Activated CD8-positive, alpha-beta memory T cell treated with anti-CD3 and anti-CD28 coated beads, Interleukin-2, amount 50 U/mL, for 4 hours (primary cell): Measurements from ENCODE around the gene TAOK1.

ENCODE experiments used
- DNase-seq: peaks from one replicate; pipeline ENCODE4 v3.0.0-alpha.2; 2020

TAOK1 gene

GRCh38 chr17:29572691-29573557, 182.8 kb downstream of the TAOK1 start:
- peak; percentile 73 for DNase-seq

GRCh38 chr17:29573558-29573869, 183.4 kb downstream of the TAOK1 start:
- DNase-seq, result peak; percentile 15

DNA sequence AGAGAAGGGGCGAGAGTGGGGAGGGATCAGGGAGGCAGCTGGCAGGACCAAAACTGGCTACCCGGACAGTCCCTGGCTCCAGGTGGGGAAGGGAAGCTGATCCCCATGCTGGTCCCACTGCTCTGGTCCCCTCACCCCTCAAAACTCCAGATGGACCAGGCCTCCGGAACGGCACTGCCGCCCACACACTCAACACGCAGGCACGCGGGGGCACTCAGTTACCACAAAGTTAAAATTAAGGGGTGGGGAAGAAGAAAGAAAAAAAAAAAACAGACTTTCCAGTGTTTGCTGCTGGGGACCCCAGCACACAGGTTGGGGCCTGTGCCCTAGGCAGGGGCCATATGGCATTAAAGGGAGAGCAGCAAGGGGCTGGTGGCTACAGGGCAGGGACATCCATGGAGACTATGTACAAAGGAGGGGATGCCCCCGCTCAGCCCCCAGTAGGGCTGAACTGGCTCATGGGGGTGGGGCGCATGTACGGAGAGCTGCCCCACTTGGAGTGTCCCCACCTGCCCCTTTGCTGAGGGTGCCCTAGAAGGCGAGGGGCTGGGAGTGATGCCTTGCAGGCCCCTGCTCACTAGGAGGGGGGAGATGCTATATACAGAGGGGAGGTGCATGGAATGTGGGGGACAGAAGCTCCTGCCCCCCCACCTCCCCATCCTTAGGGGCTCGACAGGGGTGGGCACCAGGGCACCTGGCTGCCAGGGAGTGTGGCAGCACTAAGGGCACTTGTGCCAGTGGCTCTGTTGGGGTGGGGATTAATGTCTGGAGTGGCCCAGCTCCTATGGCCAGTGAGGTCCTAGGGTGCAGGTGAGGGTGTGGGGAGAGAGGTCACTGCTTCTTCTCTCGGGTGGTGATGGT, 183.9 kb downstream of the TAOK1 start:
- peak; percentile 14 for DNase-seq

DNA sequence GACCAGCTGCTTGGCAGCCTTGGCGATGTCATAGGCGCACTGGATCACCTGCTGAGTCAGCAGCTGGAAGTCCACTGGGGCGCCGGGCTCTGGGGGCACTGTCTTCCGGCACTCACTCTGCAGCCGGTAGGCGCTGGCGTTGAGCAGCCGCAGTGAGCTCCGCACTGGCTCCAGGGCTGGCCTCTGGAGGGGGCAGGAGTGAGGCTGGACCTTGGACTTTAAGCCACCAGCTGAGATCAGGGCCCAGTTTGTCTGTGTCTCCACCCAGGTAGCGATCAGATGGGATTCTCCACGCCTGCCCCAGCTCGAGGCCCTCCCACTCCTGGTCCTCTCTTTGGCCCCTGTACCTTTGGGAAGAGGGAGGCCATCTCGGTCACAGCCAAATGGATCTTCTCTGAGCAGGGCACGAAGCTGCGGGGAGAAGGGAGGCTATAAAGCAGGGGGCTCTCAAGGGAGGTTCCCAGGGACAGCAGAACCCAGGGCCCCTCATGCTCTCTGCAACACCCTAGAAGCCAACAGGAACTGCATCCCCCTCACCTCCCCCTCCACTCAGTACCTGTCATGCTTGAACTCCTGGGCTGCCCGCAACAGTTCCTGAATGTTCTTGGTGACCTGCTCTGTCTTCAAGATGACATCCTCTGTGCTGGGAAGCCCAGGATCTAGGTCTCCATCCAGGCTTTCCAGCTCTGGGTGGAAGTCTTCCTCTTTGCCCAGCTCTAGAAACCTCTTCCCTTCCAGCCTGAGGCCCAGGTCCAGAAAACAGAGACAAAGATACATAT, 184.8 kb downstream of the TAOK1 start:
- peak; percentile 14 for DNase-seq

DNA sequence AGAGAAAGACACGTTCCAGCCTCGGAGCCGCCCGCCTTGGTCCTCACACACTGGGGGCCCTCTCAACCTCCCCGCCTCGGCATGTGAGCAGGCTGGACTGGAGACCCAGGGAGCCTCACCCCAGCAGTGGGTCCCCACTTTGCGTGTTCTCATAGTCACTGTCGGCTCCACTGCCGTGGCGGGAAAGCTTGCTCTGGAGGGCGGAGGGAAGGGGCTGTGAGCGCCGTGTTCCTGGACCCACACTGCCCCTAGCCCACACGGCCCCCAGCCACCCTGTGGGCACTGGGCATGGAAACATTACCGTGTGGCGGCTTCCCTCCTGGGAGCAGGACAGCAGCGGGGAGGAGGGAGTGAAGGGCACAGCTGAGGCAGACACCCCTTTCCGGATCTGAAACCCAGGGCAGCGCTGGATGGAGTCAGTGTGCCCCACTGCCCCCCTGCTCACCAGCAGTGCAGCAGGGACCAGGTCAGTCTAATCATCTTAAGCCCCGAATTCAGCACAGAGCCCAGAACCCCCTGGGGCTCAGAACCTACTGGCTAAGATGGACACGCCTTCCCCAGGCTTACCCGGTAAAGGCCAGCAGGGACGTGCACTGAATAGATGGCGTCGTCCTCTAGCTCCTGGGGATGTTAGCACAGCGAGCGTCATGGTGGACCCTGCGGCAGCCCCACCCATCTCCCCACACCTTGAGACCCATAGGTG, 185.5 kb downstream of the TAOK1 start:
- DNase-seq, result peak; percentile 14

GRCh38 chr17:29576214-29577000, 186.2 kb downstream of the TAOK1 start:
- no peak for DNase-seq

DNA sequence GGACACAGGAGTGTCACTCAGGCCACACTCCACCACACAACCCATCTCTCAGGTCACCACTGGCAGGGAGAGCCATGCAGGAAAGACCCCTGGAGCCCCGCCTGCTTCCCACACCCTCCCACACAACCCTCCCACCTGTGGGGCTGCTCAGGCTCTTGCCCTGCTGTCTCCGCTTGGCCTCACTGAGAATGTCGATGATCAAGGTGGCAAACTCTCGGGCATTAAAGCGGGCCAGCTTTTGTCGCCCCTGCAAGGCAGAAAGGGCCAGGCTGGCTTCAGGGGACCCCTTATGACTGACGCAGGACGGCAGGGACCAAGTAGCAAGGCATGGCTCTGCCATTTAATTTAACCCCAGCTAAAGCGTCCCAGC, 186.8 kb downstream of the TAOK1 start:
- no peak for DNase-seq

DNA sequence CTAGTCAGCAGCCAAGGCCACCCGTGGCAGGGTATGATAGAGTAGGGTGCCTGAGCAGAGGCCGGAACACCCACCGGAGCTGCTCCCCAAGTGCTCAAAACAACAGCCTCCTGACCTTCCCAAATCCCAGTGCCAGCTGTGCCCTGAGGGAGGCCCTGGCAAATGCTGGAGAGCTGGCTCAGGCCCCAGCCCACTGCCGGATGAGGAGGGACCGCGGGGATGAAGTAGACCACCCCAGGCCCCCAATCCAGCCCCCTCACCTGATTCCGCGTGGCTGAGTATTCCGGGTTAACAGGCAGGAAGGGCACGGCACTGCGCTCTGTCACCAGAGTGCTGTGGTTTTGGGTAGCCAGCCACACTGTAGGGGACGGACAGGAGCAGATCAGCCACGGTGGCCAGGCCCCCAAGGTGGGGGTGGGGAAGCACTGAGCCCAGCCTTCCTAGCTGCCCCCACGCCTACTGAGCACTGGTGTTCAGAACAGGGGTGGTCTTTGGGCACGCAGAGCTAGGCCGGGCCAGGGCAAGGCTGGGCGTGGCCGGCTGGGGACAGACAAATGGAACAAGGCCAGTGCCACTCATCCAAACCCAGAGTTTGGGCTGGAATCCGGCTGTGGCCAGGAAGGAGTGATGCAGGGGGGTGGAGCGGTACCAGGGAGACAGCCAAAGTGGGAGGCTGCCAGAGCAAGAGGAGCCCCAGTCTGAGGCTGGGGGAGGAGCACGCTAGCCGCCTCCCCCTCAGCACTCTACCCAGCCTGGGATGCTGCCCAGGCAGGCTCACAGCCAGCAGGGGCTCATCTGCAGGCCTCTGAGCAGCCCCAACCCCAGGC, 187.4 kb downstream of the TAOK1 start:
- DNase-seq, result peak; percentile 17

GRCh38 chr17:29578626-29579485, 188.7 kb downstream of the TAOK1 start:
- DNase-seq, result no peak

GRCh38 chr17:29579866-29580771, 190.0 kb downstream of the TAOK1 start:
- DNase-seq, result peak; percentile 92

DNA sequence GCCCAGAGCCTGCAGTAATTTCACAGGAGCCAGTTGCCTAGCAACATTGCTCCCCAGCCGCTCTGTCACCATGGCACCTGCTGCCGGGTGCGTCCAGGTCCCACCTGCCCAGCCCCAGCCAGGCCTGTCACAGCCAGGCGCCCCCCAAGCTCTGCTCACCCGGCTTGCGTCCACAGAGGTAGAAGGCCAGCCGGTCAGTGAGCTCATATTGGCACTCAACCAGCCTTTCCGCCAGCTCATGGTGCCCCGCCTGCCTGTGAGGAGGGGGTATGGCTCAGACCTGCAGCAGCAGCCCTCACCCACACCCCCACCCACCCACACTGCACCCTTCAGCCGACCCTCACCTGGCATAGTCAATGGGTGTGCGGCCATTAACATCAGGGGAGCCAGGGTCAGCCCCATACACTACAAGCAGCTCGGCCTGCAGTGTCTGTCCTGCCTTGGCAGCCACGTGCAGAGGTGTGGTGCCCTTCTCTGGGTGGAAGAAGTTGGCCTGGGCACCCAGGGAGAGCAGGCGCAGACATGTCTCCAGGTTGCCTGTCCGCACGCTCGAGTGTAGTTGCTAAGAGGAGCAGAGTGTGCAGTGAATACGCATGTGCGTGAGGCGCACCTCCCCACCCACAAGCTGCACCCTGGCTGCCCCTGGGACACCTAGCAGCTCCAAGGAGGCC, 191.6 kb downstream of the TAOK1 start:
- DNase-seq, result no peak

DNA sequence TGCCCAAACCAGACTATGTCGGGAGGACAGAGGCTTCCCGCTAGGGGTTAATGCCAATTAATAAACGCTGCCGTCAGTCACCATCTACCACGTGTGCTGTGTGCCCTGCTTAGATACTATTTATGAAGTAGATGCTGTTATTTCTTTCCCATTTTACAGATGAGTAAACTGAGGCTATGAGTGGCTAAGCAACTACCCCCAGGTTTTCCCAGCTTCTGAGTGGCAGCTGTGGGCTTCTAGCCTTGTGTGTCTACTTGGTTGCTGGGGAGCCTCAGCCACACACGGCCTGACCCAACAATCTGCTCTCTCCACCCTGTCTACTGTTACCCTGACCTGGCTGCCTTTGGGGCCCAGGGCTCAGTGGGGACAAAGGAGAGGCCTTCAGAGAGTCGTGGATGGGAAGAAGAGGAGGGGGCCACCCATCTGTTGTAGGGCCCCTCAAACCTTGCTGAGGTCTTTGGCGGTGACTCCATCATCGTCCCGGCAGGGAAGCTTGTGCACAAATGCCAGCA, 192.1 kb downstream of the TAOK1 start:
- DNase-seq, result no peak

DNA sequence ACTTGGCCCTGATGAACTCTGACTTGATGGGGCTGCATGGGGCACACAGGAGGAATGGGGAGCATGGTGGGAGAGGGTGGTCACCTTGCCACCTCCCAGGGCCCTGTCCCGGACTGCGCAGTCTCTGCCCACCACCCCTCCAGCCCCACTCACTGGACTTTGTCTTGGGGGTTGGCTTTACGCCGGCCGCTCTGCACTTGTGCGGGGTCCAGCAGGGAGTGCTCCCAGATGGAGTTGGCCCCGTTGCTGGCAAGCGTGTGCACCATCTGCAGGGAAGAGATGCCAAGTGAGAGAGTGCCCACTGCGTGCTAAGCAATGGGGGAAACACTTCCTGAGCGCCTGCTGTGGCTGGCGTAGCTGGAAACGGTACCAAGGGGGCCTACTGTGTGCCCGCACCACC, 192.6 kb downstream of the TAOK1 start:
- DNase-seq, result no peak

GRCh38 chr17:29583324-29584248, 193.4 kb downstream of the TAOK1 start:
- no peak for DNase-seq

DNA sequence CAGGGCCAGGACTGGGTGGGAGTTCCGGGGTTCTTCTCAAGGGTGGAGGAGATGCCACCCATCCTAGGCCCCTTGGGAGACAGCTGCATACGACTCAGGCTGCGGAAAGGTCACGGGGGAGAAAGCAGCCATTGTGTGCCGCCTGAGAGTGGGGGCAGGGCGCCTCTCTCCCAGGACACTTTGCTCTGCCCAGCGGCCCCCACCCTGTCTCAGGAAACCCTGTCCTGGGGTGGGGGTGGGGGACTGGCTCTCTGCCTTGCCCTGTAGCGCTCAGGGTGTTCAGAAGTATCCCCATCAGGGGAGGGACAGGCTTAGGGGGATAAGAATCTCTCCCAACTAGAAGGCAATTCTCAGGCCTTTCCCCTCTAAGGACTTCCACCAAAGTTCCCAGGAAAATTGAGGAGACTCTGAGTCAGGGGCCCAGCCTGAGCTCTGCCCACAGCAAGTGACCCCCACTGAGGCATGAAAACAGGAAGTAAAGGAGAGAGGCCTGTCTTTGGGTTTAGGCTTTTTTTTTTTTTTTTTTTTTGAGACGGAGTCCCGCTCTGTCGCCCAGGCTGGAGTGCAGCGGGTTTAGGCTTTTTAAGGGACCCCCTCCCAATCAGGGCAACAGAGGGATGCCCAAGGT, 194.4 kb downstream of the TAOK1 start:
- no peak for DNase-seq

- peak; percentile 48 for DNase-seq
Measured at GRCh38 chr17:29585080-29585751, 195.1 kb downstream of the TAOK1 start.
